Stimulated activated memory B cell treated with anti-CD40 and anti-IgM and Interleukin-4, amounts not matched to agents 10 μg/mL and 1 μg/mL and 100 μg/mL, for 72 hours (primary cell): ENCODE measurements around the gene HCRTR1.
"Not testable (repeated sequence)": the region's sequence is repeated elsewhere in the genome, so short reads cannot be mapped to it uniquely, and the experiment has no call there.

Source experiments
- ATAC-seq: fragments of 150-1000 bp; cut with Tn5 transposase; 2 replicates; pipeline ENCODE4 v1.10.0; 2021
- H3K27ac Mint-ChIP-seq: one replicate; pipeline ENCODE4 v1.8.0; 2022; ENCODE audit warnings: mild to moderate bottlenecking, mixed read lengths
- H3K27me3 Mint-ChIP-seq: one replicate; pipeline ENCODE4 v1.8.0; 2022; ENCODE audit warnings: mixed read lengths
- H3K36me3 Mint-ChIP-seq: one replicate; pipeline ENCODE4 v1.8.0; 2022; ENCODE audit warnings: mixed read lengths
- H3K4me1 Mint-ChIP-seq: one replicate; pipeline ENCODE4 v1.8.0; 2022; ENCODE audit warnings: mixed read lengths
- H3K4me3 Mint-ChIP-seq: one replicate; pipeline ENCODE4 v1.8.0; 2022; ENCODE audit warnings: mild to moderate bottlenecking, moderate library complexity, mixed read lengths
- H3K9me3 Mint-ChIP-seq: one replicate; pipeline ENCODE4 v1.8.0; 2022; ENCODE audit warnings: mixed read lengths

The HCRTR1 gene

DNA sequence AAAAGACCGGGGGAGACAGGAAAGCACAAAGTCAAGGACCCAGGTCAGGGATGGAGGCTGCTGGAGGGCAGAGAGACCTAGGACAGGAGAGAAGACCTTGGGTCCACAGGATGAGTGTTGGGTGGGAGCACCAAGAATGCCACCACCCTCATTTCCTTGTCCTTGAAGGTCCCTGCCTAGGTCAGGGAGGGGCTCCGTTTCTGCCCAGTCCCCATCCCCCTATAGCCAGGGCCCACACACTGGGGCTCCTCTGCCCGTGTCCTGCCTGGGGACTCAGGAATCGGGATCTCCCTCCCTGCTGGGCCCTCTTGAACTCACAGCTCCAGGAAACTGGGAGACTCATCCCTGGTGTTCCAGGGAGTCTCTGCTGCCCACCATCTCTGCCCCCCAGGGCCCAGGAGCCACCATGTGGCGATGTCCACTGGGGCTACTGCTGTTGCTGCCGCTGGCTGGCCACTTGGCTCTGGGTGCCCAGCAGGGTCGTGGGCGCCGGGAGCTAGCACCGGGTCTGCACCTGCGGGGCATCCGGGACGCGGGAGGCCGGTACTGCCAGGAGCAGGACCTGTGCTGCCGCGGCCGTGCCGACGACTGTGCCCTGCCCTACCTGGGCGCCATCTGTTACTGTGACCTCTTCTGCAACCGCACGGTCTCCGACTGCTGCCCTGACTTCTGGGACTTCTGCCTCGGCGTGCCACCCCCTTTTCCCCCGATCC lies 40.6 kb upstream of the HCRTR1 start:
- H3K36me3 Mint-ChIP-seq: no peaks in the 10 kb centered on the region
- H3K4me1 Mint-ChIP-seq: peaks cover 10% of the 10 kb centered on the region
- no peak for ATAC-seq
- H3K9me3 Mint-ChIP-seq: no peaks in the 10 kb centered on the region
- H3K27me3 Mint-ChIP-seq: peaks cover 20% of the 10 kb centered on the region
- no peak overlapping the region for H3K27ac Mint-ChIP-seq
- no peak overlapping the region for H3K4me3 Mint-ChIP-seq

DNA sequence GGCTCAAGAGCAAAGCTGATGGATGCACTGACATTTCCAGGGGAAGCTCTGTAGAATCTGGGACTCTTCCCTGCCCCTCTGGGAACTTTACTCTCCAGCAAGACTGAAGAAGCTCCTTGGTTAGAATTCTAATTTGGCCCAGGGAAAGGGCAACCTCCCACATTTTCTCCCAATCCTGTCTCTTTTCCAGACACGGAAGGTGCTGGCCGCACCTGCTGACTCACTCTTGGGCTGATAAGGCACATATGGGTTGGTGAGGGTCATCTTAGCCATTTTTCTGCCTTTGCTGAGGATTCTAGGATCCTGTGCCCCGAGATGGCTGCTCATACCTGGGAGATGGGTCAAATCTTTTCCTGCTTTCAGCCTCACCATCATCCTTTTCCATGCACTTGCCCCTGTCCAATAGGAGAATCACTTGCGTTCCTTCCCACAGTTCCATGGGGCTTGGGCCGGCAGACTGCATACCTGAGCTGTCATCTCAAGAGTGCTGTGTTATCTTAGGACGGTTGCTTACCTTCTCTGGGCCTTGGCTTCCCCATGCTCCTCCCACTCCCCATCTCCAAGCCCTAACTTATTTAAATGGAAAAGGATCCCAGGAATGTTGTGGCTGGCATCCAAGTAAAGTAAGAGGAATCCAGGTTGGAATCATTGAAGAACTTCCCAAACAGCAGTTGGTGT lies 39.8 kb upstream of the HCRTR1 start:
- peaks cover 18% of the 10 kb centered on the region for H3K27me3 Mint-ChIP-seq
- no peak overlapping the region for H3K4me3 Mint-ChIP-seq
- ATAC-seq: no peak
- no peaks in the 10 kb centered on the region for H3K36me3 Mint-ChIP-seq
- no peaks in the 10 kb centered on the region for H3K9me3 Mint-ChIP-seq
- H3K27ac Mint-ChIP-seq: no peak overlapping the region
- peaks cover 9% of the 10 kb centered on the region for H3K4me1 Mint-ChIP-seq

DNA sequence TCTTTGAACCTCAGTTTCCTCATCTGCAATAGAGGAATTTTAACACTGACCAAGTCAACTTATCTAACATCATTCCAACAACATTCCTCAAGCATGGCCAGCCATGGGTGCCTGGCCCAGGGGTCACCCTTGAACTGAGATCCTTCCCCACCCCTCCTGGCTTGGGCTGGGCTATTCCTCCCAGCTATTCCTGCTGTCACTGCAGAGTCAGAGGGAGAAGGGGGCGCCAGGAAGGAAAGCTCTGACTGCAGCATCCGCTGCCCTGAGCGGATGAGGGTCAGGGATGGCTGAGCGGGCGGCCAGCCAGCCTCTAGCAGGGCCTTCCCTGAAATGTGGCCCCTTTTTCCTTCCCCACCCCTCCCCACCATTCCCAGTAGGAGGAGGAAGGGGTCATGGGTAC lies 38.1 kb upstream of the HCRTR1 start:
- Mint-ChIP-seq H3K27me3 (peaks cover 4% of the 10 kb centered on the region), H3K4me3 (no peak overlapping the region), H3K4me1 (peaks cover 9% of the 10 kb centered on the region), H3K27ac (no peak overlapping the region), H3K36me3 (no peaks in the 10 kb centered on the region), H3K9me3 (no peaks in the 10 kb centered on the region)
- no peak for ATAC-seq

DNA sequence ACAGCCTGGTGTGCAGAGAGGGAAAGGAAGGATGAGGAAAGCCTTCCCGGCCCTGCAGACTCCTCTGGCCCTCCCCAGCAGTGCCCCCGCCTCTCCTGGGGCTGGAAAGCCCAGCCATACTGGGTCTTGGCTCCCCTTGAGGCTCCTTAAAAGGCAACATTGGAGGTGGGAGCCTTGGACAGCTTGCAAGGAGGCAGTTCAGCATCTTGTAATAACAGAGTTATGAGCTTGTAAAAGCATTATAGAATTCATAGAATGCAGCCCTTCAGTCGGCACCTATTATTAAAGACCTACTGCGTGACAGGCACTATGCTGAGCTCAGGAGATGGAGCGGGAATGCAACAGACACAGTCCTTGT lies 37.0 kb upstream of the HCRTR1 start:
- Mint-ChIP-seq H3K36me3 (no peaks in the 10 kb centered on the region), H3K9me3 (no peaks in the 10 kb centered on the region), H3K27ac (no peak overlapping the region), H3K27me3 (peaks cover 8% of the 10 kb centered on the region), H3K4me3 (no peak overlapping the region), H3K4me1 (peaks cover 9% of the 10 kb centered on the region)
- no peak for ATAC-seq

DNA sequence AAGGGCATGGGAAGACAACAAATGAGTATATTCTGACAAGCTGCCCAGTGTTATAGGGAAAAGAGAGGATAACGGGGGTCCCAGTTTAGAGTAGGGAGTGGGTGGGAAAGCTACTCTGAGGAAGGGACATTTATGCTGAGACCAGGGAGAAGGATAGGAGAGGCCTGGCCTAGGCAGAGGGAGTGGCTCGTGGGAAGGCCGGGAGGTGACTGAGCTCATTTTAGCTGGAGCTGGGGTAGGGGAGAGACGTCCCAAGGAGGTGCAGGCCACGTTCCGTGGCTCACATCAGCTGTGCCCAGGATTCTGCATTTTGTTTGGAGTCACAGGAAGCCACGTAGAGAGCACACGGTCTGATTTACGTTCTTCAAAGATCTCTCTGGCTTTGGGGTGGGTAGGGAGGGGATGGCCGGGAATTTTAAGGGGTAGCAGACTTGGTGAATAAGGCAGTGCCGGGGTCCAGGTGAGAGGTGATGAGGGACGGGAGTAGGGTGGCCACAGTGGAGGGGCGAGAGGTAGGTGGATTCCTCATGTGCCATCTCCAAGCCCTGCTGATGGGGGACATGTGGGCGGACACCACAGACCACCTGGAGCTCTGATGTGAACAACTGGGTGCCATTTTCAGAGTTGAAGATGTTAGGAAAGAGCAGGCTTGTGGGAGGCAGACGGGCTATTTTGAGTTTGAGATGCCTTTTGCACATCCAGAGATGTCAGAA lies 36.4 kb upstream of the HCRTR1 start:
- Mint-ChIP-seq H3K9me3 (no peaks in the 10 kb centered on the region), H3K4me3 (no peak overlapping the region), H3K27ac (no peak overlapping the region), H3K4me1 (peaks cover 7% of the 10 kb centered on the region), H3K27me3 (peaks cover 14% of the 10 kb centered on the region), H3K36me3 (no peaks in the 10 kb centered on the region)
- ATAC-seq: no peak

DNA sequence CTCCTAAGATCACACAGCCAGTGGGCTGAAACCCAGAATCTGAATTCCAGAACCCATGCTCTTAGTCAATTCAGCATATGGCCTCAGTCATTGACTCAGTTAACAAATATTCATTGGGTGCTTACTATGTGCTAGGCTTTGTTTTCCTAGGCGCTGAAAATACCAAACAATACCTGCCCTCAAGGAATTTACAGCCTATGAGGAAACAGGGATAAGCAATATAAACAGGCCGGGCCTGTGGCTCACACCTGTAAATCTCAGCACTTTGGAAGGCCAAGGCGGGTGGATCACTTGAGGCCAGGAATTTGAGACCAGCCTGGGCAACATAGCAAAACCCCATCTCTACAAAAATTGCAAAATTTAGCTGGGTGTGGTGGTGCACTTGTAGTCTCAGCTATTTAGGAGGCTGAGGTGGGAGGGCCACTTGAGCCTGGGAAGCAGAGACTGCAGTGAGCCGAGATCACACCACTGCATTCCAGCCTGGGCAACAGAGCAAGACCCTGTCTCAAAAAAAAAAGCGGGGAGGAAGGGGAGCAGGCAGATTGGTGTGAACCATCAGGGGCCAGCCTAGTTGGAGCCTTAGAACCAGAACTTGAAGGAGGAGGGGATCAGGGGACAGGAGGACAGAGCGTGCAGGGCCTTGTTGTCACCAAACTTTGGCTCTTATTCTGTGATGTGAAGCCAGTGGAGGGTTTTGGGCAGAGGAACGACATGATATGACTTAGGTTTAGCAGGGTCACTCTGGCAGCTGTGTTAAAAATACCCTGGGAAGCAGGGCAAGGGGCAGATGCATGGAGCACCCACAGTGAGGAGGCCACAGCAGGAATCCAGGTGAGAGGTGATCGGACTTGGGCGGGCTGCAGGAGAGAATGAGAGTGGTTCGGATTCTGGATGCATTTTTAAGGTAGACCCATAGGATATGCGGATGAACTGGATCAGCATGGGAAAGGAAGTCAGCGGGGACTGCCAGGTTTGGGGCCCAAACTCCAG lies 35.4 kb upstream of the HCRTR1 start:
- H3K27me3 Mint-ChIP-seq: peaks cover 22% of the 10 kb centered on the region
- no peaks in the 10 kb centered on the region for H3K4me1 Mint-ChIP-seq
- H3K4me3 Mint-ChIP-seq: no peak overlapping the region
- no peak for ATAC-seq
- no peaks in the 10 kb centered on the region for H3K36me3 Mint-ChIP-seq
- no peaks in the 10 kb centered on the region for H3K9me3 Mint-ChIP-seq
- no peak overlapping the region for H3K27ac Mint-ChIP-seq

DNA sequence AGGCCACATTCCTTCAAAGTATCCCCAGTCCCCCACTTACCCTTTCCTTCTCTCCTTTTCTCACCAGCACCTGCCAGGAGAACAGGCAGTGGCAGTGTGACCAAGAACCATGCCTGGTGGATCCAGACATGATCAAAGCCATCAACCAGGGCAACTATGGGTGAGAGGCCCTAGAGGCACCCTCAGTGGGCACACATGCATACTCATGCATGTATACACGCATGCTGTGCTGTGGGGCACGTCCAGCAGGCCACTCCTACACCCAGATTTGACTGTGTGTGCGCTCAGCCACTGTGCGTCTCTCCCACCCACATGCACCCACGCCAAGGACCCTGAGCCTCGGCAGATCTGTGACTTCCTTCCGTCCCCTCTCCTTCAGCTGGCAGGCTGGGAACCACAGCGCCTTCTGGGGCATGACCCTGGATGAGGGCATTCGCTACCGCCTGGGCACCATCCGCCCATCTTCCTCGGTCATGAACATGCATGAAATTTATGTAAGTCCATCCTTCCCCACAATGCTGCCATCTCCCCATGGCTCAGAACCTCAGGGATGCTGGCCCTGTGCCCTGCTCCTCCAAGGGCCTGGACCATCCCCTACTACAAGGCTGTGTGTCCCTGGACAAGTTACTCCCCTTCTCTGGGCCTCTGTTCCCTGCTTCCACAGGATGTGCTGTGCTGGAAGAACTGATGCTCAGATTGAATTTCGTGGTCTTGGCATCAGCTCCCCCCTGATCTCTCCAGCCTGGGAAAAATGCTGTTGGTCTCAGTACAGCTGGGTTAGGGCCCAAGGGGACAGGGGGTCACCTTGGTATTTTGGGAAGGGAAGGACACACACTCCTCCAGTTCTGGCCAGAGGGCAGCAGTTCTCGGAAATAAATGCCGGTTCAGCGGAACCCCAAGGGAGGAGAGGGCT lies 34.2 kb upstream of the HCRTR1 start:
- H3K36me3 Mint-ChIP-seq: no peaks in the 10 kb centered on the region
- H3K27me3 Mint-ChIP-seq: peaks cover 31% of the 10 kb centered on the region
- H3K9me3 Mint-ChIP-seq: no peaks in the 10 kb centered on the region
- peaks cover 8% of the 10 kb centered on the region for H3K4me1 Mint-ChIP-seq
- no peak overlapping the region for H3K4me3 Mint-ChIP-seq
- no peak for ATAC-seq
- H3K27ac Mint-ChIP-seq: no peak overlapping the region

DNA sequence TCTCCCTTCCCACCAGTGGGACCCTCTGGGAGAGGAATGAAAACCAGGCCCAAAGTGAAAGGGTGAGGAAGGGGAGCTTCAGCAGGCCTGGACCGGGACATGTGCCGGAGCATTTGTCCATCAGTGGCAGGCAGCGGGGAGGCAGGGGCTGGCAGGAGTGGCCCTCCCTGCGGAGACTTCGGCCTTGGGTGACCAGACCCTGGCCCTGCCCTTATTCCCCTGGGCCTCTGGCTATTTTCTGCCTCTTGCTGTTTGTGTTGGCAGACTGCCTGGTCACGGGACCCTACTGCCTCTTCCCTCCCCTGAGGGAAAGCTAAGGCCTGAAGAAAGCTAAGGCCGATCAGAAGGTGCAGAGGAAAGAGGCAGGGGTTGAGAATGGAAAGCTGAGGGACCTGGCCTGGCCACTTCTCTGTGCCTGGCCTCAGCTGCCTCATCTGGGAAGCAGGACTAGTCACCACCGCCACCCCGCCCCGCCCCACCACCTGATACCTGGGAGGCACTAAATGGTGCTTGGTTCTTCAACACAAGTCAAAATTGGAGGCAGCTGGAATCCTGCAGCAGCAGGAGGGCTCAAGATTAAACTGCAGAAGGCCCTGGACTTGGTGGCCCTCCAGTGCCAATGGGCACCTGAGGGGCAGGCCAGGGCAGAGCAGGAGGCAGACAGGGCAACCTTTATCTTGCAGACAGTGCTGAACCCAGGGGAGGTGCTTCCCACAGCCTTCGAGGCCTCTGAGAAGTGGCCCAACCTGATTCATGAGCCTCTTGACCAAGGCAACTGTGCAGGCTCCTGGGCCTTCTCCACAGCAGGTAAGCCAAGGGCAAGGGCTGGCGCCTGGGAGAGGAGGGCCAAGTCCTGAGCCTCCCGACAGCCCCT lies 33.3 kb upstream of the HCRTR1 start:
- H3K27ac Mint-ChIP-seq: no peak overlapping the region
- no peak for ATAC-seq
- no peaks in the 10 kb centered on the region for H3K36me3 Mint-ChIP-seq
- peaks cover 9% of the 10 kb centered on the region for H3K4me1 Mint-ChIP-seq
- no peaks in the 10 kb centered on the region for H3K9me3 Mint-ChIP-seq
- H3K27me3 Mint-ChIP-seq: peaks cover 36% of the 10 kb centered on the region
- no peak overlapping the region for H3K4me3 Mint-ChIP-seq

DNA sequence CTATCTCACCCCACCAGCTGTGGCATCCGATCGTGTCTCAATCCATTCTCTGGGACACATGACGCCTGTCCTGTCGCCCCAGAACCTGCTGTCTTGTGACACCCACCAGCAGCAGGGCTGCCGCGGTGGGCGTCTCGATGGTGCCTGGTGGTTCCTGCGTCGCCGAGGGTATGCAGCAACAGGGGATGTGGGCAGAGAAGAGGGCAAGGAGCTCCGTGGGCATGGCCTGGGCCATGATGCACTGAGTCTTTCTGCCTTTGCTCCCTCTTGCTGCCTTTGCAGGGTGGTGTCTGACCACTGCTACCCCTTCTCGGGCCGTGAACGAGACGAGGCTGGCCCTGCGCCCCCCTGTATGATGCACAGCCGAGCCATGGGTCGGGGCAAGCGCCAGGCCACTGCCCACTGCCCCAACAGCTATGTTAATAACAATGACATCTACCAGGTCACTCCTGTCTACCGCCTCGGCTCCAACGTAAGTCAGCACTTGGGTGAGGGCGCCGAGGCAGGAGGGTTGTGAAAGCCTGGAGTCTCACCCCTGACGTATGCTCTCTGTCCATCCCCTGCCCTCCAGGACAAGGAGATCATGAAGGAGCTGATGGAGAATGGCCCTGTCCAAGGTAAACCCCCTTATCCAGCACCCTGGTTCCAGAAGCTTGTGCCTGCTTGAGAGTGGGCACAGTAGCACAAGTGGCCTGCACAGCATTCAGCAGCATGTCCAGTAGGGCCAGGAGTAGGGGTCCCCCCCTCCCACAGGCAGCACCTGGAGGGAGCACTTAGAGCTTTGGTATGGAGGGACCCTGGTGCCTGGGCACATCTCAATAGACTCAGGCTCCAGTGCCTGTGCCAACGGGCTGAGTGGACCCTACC lies 32.4 kb upstream of the HCRTR1 start:
- no peaks in the 10 kb centered on the region for H3K9me3 Mint-ChIP-seq
- no peak overlapping the region for H3K4me3 Mint-ChIP-seq
- no peak for ATAC-seq
- H3K36me3 Mint-ChIP-seq: no peaks in the 10 kb centered on the region
- H3K27me3 Mint-ChIP-seq: peaks cover 42% of the 10 kb centered on the region
- H3K4me1 Mint-ChIP-seq: peaks cover 9% of the 10 kb centered on the region
- no peak overlapping the region for H3K27ac Mint-ChIP-seq

DNA sequence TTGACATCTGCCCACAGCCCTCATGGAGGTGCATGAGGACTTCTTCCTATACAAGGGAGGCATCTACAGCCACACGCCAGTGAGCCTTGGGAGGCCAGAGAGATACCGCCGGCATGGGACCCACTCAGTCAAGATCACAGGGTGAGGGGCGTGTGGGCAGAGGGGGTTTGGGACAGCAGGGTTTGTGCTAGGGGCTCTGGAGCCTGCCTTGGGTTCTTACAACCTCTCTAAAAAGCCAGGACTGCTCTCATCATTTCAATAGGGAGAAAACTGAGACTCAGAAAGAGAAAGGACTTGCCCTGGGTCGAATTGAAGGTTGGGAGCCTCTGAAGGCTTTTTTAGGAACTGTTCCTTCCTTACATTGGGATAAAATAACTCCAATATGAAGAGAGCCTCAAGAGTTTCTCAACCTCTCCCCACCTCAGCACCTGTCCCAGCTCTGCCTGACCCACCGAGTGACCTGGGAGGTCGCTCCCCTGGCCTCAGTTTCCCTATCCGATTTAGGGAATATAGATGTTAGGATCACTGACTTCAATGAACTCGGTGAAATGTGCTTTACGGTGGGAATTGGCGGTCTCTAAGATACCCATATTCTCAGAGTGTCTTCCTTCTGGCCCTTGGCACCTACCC lies 31.6 kb upstream of the HCRTR1 start:
- Mint-ChIP-seq H3K4me1 (peaks cover 9% of the 10 kb centered on the region), H3K4me3 (no peak overlapping the region), H3K9me3 (no peaks in the 10 kb centered on the region), H3K36me3 (no peaks in the 10 kb centered on the region), H3K27ac (no peak overlapping the region), H3K27me3 (peaks cover 49% of the 10 kb centered on the region)
- ATAC-seq: no peak

DNA sequence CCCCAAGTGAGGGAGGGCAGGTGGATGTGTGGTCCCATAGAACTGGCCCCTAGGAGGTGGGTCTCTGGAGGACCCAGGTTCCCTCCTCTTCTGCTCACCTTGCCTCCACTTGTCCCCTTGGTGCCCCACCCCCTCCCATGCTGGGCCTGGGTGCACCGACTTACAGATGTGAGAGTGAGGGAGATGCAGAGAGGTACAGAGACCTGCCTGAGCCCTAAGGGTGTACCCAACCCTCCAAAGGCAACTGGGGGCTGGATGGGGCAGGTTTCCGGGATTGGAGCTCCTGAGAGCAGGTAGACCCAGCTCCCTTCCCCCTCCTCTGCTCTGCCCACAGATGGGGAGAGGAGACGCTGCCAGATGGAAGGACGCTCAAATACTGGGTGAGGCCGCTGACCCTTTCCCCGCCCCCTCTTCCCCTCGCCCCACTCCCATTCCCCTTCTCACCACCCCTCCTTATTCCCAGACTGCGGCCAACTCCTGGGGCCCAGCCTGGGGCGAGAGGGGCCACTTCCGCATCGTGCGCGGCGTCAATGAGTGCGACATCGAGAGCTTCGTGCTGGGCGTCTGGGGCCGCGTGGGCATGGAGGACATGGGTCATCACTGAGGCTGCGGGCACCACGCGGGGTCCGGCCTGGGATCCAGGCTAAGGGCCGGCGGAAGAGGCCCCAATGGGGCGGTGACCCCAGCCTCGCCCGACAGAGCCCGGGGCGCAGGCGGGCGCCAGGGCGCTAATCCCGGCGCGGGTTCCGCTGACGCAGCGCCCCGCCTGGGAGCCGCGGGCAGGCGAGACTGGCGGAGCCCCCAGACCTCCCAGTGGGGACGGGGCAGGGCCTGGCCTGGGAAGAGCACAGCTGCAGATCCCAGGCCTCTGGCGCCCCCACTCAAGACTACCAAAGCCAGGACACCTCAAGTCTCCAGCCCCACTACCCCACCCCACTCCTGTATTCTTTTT lies 30.8 kb upstream of the HCRTR1 start:
- Mint-ChIP-seq H3K36me3 (no peaks in the 10 kb centered on the region), H3K4me3 (no peak overlapping the region), H3K27me3 (peaks cover 57% of the 10 kb centered on the region), H3K27ac (no peak overlapping the region), H3K4me1 (peaks cover 9% of the 10 kb centered on the region), H3K9me3 (no peaks in the 10 kb centered on the region)
- peak; percentile 39 for ATAC-seq

DNA sequence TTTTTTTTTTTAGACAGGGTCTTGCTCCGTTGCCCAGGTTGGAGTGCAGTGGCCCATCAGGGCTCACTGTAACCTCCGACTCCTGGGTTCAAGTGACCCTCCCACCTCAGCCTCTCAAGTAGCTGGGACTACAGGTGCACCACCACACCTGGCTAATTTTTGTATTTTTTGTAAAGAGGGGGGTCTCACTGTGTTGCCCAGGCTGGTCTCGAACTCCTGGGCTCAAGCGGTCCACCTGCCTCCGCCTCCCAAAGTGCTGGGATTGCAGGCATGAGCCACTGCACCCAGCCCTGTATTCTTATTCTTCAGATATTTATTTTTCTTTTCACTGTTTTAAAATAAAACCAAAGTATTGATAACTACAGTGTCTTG lies 30.2 kb upstream of the HCRTR1 start:
- peaks cover 64% of the 10 kb centered on the region for H3K27me3 Mint-ChIP-seq
- not testable (repeated sequence) for H3K36me3 Mint-ChIP-seq, H3K27ac Mint-ChIP-seq, H3K4me3 Mint-ChIP-seq, H3K4me1 Mint-ChIP-seq, ATAC-seq, H3K9me3 Mint-ChIP-seq
